ENCODE measurements around the gene FGF18.

The FGF18 gene

DNA sequence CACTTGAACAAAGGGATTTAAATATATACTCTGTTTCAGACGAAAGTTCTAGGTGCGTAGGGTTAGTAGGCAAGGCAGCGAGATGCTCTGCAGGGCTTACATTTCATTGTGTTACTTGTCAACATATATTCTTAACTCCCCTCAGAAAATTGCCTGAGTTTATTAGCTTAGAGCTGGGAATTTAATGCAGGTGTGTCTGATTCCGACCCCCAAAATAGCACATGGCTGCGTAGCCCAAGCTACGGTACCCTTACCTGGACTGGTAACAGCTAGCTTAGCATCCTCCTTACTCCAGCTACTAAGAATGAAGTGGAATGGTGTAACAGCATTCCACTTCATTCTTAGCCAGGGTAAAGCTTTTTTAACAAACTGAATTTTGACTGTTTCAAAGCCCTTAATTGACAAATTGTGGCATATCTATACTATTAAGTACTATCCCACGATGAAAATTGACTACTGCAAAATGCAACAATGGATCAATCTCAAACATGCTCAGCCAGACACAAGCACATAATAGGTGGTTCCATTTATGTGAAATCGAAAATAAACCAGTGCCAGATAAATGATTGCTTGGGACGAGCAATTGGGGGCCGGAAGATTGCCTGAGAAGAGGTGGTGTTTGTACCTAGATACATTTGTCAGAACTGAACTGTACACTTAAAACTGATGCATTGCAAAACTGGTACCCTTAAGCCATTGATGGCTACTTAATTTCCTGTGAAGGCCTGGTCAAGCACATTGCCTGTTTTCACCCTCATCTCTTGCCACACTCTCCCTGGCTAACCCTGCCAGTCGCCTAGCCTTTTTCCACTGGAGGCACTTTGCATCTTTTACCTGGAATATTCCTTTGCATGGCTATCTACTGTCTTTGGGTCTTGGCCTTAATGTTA lies 3.0 kb upstream of the FGF18 start:
- DNase-seq (ENCODE audit: extremely low spot score) = no peak
- CTCF ChIA-PET = no interaction called here
- TF ChIP-seq FOXA1 (IDR thresholded peaks at IDR 0.05) (no peak), FOXM1 (IDR thresholded peaks at IDR 0.05; ENCODE audit: borderline replicate concordance) (no peak), TARDBP (IDR thresholded peaks at IDR 0.05) (no peak), LEF1 (IDR thresholded peaks at IDR 0.05; ENCODE audit: borderline replicate concordance) (no peak), ARNT (IDR thresholded peaks at IDR 0.05) (no peak), ZNF384 (IDR thresholded peaks at IDR 0.05) (no peak), SUZ12 (IDR thresholded peaks at IDR 0.05) (no peak), HDGF (IDR thresholded peaks at IDR 0.05; ENCODE audit: borderline replicate concordance) (no peak), L3MBTL2 (conservative IDR thresholded peaks at IDR 0.05) (no peak), ELF4 (IDR thresholded peaks at IDR 0.05) (no peak), NFRKB (IDR thresholded peaks at IDR 0.05) (no peak), FOXK2 (IDR thresholded peaks at IDR 0.05) (no peak), CTBP1 (IDR thresholded peaks at IDR 0.05; ENCODE audit: borderline replicate concordance) (no peak)
- TF ChIP-seq, protein P1, sequence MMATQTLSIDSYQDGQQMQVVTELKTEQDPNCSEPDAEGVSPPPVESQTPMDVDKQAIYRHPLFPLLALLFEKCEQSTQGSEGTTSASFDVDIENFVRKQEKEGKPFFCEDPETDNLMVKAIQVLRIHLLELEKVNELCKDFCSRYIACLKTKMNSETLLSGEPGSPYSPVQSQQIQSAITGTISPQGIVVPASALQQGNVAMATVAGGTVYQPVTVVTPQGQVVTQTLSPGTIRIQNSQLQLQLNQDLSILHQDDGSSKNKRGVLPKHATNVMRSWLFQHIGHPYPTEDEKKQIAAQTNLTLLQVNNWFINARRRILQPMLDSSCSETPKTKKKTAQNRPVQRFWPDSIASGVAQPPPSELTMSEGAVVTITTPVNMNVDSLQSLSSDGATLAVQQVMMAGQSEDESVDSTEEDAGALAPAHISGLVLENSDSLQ (IDR thresholded peaks at IDR 0.05) = no peak
- POLR2A ChIA-PET = no interaction called here

DNA sequence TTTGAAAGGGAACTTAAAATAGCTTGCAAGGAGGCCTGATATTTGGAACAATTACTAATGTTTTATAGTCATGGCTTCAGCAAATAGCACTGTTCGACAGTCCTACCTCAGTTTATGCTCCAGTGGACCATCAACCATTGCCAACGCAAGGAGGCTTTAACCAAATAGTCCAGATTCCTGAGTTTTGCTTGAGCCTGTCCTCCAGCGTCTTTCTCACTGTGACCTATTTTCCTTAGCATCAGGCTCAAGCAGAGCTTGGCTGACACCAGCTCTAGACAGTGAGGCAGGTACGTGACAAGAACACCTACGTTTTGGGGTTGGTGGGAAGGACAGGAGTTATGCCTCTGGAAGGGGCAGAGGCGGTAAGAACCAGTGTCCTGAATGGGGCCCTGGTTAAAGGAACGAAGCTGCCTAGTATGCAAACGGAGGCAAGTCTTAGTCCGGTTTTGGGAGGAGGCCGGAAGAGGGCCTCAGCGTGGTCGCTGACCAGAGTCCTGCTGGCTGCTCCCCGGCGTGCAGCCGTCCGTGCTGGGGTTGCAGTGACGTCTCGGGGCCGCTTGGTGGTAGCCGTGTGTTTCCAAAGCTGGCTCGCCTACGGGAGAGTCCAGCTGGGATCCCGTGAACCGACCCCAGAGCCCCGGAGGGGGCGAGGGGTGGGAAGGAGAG lies 998 bp upstream of the FGF18 start:
- DNase-seq (ENCODE audit: extremely low spot score) = peak; percentile 91
- POLR2A ChIA-PET = interaction anchor here (0.8 to 2.1 kb wide), 4 partner anchors 30 to 589 kb away, joined by 3 to 6 read pairs (median 4); no protein-coding TSS in a partner anchor

DNA sequence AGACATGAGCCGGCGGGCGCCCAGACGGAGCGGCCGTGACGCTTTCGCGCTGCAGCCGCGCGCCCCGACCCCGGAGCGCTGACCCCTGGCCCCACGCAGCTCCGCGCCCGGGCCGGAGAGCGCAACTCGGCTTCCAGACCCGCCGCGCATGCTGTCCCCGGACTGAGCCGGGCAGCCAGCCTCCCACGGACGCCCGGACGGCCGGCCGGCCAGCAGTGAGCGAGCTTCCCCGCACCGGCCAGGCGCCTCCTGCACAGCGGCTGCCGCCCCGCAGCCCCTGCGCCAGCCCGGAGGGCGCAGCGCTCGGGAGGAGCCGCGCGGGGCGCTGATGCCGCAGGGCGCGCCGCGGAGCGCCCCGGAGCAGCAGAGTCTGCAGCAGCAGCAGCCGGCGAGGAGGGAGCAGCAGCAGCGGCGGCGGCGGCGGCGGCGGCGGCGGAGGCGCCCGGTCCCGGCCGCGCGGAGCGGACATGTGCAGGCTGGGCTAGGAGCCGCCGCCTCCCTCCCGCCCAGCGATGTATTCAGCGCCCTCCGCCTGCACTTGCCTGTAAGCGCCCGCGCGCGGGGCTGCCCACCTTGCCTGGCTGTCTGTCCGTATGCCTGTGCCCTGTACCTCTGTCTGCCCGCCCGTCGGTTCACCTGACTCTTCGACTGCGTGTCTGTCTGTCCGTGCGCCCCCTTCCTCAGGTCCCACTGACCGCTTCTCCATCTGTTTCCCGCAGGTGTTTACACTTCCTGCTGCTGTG lies 412 bp downstream of the FGF18 start:
- ChIA-PET POLR2A (interaction anchor here (2.1 kb wide), 1 partner anchor 31 kb away, joined by 6 read pairs; no protein-coding TSS in a partner anchor), CTCF (interaction anchor here (0.8 to 2.3 kb wide), 10 partner anchors 10 to 639 kb away, joined by 3 to 9 read pairs (median 4); no protein-coding TSS in a partner anchor)
- peak; percentile 55 for DNase-seq (ENCODE audit: extremely low spot score)
- TF ChIP-seq ARNT (IDR thresholded peaks at IDR 0.05) = no peak
- TF ChIP-seq SP1 (IDR thresholded peaks at IDR 0.05) = no peak
- TF ChIP-seq NFRKB (IDR thresholded peaks at IDR 0.05) = no peak
- TF ChIP-seq L3MBTL2 (conservative IDR thresholded peaks at IDR 0.05) = no peak
- no peak for TF ChIP-seq ZNF384 (IDR thresholded peaks at IDR 0.05)
- TF ChIP-seq ELF4 (IDR thresholded peaks at IDR 0.05) = no peak
- no peak for TF ChIP-seq SUZ12 (IDR thresholded peaks at IDR 0.05)
- TF ChIP-seq FOXM1 (IDR thresholded peaks at IDR 0.05; ENCODE audit: borderline replicate concordance) = no peak
- no peak for TF ChIP-seq FOXA1 (IDR thresholded peaks at IDR 0.05)

More for the DNA sequence above, 998 bp upstream of the FGF18 start:
- CTCF ChIA-PET = interaction anchor here (0.5 to 2.3 kb wide), 22 partner anchors 9 to 640 kb away, joined by 3 to 9 read pairs (median 4); no protein-coding TSS in a partner anchor
- no peak for TF ChIP-seq SUZ12 (IDR thresholded peaks at IDR 0.05)
- no peak for TF ChIP-seq HDGF (IDR thresholded peaks at IDR 0.05; ENCODE audit: borderline replicate concordance)
- TF ChIP-seq, protein P1 (IDR thresholded peaks at IDR 0.05) = no peak
- no peak for TF ChIP-seq BHLHE40 (IDR thresholded peaks at IDR 0.05; ENCODE audit: borderline replicate concordance)
- no peak for TF ChIP-seq ZNF384 (IDR thresholded peaks at IDR 0.05)
- TF ChIP-seq CTBP1 (IDR thresholded peaks at IDR 0.05; ENCODE audit: borderline replicate concordance) = no peak
- no peak for TF ChIP-seq SP1 (IDR thresholded peaks at IDR 0.05)
- no peak for TF ChIP-seq FOXK2 (IDR thresholded peaks at IDR 0.05)
- no peak for TF ChIP-seq ARNT (IDR thresholded peaks at IDR 0.05)
- TF ChIP-seq L3MBTL2 (conservative IDR thresholded peaks at IDR 0.05) = no peak
- no peak for TF ChIP-seq NFRKB (IDR thresholded peaks at IDR 0.05)
- no peak for TF ChIP-seq ELF4 (IDR thresholded peaks at IDR 0.05)
- no peak for TF ChIP-seq FOXM1 (IDR thresholded peaks at IDR 0.05; ENCODE audit: borderline replicate concordance)
- no peak for TF ChIP-seq LEF1 (IDR thresholded peaks at IDR 0.05; ENCODE audit: borderline replicate concordance)
- TF ChIP-seq TARDBP (IDR thresholded peaks at IDR 0.05) = no peak
- TF ChIP-seq FOXA1 (IDR thresholded peaks at IDR 0.05) = no peak

DNA sequence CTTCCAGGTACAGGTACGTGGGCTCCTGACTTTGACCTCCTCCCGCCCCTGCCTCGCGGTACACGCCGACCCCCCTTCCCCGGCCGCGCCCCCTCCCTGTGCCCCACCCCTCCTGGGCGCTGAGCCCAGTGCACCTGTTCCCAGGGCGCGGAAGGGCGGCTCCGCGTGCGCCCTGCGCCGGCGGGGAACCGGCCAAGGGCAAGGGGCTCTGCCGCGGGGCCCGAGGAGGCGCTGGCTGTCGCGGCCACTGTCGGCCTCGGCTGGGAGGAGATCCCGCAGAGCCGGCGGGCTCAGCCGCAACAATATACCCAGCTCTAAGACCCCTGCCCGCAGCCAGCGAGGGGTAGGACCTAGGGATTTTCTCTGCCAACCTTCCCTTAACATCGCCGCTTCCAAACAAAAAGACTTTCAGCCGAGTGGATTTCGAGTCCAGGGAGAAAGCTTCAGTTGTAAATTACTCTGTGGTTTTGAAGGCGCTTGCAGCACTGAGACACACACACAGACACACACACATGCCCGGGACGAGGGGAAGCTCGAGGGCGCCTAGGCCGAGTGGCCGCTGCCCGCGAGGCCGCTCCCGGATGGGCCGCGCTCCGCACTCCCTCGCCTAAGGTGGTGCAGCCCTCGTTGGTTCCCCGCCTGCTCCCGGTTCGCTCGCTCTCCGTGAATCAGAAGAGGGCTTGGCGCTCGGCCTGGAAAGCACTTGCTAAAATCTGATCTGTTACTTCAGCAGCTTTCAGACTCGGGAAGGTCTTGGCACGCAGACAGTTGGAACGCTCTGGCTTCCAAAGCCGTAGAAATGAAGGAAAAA lies 1.2 kb downstream of the FGF18 start:
- DNase-seq (ENCODE audit: extremely low spot score) = no peak

More for the DNA sequence above, 1.2 kb downstream of the FGF18 start:
- ChIA-PET CTCF (interaction anchor here (0.6 kb wide), 1 partner anchor 107 kb away, joined by 4 read pairs; no protein-coding TSS in a partner anchor), POLR2A (no interaction called here)
- TF ChIP-seq BHLHE40 (IDR thresholded peaks at IDR 0.05; ENCODE audit: borderline replicate concordance) = no peak
- no peak for TF ChIP-seq SUZ12 (IDR thresholded peaks at IDR 0.05)
- TF ChIP-seq FOXK2 (IDR thresholded peaks at IDR 0.05) = no peak
- TF ChIP-seq ELF4 (IDR thresholded peaks at IDR 0.05) = no peak
- TF ChIP-seq FOXM1 (IDR thresholded peaks at IDR 0.05; ENCODE audit: borderline replicate concordance) = no peak
- TF ChIP-seq LEF1 (IDR thresholded peaks at IDR 0.05; ENCODE audit: borderline replicate concordance) = no peak
- TF ChIP-seq TARDBP (IDR thresholded peaks at IDR 0.05) = no peak
- TF ChIP-seq SP1 (IDR thresholded peaks at IDR 0.05) = no peak
- no peak for TF ChIP-seq ARNT (IDR thresholded peaks at IDR 0.05)
- TF ChIP-seq, protein P1 (IDR thresholded peaks at IDR 0.05) = no peak
- no peak for TF ChIP-seq ZNF384 (IDR thresholded peaks at IDR 0.05)
- TF ChIP-seq HDGF (IDR thresholded peaks at IDR 0.05; ENCODE audit: borderline replicate concordance) = no peak
- no peak for TF ChIP-seq NFRKB (IDR thresholded peaks at IDR 0.05)
- no peak for TF ChIP-seq FOXA1 (IDR thresholded peaks at IDR 0.05)
- no peak for TF ChIP-seq CTBP1 (IDR thresholded peaks at IDR 0.05; ENCODE audit: borderline replicate concordance)
- no peak for TF ChIP-seq L3MBTL2 (conservative IDR thresholded peaks at IDR 0.05)
